Esophagus (tissue), 2 donors: Measurements from ENCODE around the gene CBFA2T2. TPM values are rescaled to one million over a fixed set of nuclear protein-coding genes. Genes with fewer than 3 reads are reported as not detected.
"Not testable (repeated sequence)": the region's sequence is repeated elsewhere in the genome, so short reads cannot be mapped to it uniquely, and the experiment has no call there.

Experiments
- H3K27ac ChIP-seq, 2 donors: one replicate each; pipeline ENCODE4 v1.5.1; 2013; ENCODE audit warnings: low read depth in 2 of 2, mild to moderate bottlenecking in 2 of 2, inconsistent platforms in 1 of 2, low read length in 1 of 2, moderate library complexity in 1 of 2
- H3K27me3 ChIP-seq, 2 donors: one replicate each; pipeline ENCODE4 v1.6.1; 2013; ENCODE audit warnings: low read length in 2 of 2, control low read depth in 1 of 2, mild to moderate bottlenecking in 1 of 2; ENCODE audit not compliant: insufficient read depth in 2 of 2, control insufficient read depth in 1 of 2
- H3K36me3 ChIP-seq, 2 donors: one replicate each; pipeline ENCODE4 v1.6.1; 2013; ENCODE audit warnings: low read length in 1 of 2; ENCODE audit not compliant: control insufficient read depth in 2 of 2, insufficient read depth in 2 of 2
- H3K4me1 ChIP-seq, 2 donors: one replicate each; pipeline ENCODE4 v1.6.1; 2013; ENCODE audit warnings: low read length in 1 of 2; ENCODE audit not compliant: control insufficient read depth in 2 of 2, insufficient read depth in 2 of 2
- H3K4me3 ChIP-seq, 2 donors: one replicate each; pipeline ENCODE4 v1.5.1; 2013; ENCODE audit warnings: low read length in 2 of 2, mild to moderate bottlenecking in 2 of 2, low read depth in 1 of 2, moderate library complexity in 1 of 2
- H3K9me3 ChIP-seq, 2 donors: one replicate each; pipeline ENCODE4 v1.6.1; 2013; ENCODE audit warnings: mild to moderate bottlenecking in 2 of 2, low read depth in 1 of 2, low read length in 1 of 2, moderate library complexity in 1 of 2; ENCODE audit not compliant: control insufficient read depth in 2 of 2, insufficient read depth in 1 of 2
- WGBS, 2 donors: extraction: QIAGEN DNeasy Blood & Tissue Kit; methylation state at CpG; one replicate each; pipeline ENCODE4 v1.1.7; 2013; 5-methylcytosine and 5-hydroxymethylcytosine counted together
- polyA plus RNA-seq, 2 donors: library from polyadenylated mRNA; stranded (reverse); fragments of 200-250 nt; gene quantifications; one replicate each; pipeline ENCODE4 v1.2.3, GENCODE V29; 2013
- donor health status: healthy with polysubstance abuse.
- donor health status: Bipolar disorder and iron deficiency.

Gene CBFA2T2
- polyA plus RNA-seq, 2 donors: 4.7 to 8.5 TPM

- Histone ChIP-seq H3K36me3 (no peaks in the 10 kb centered on the region), H3K4me3 (no peak overlapping the region), H3K4me1 (peaks cover 0 to 2% of the 10 kb centered on the region in 2 donors), H3K9me3 (no peaks in the 10 kb centered on the region), H3K27ac (no peak overlapping the region), H3K27me3 (no peaks in the 10 kb centered on the region)
- WGBS, 2 donors: 68 to 77% methylated on average over 2 of the region's 2 CpGs
Observed at GRCh38 chr20:33501000-33501399, 11.1 kb downstream of the CBFA2T2 start.

- H3K36me3 ChIP-seq: no peaks in the 10 kb centered on the region
- H3K4me1 ChIP-seq: peaks cover 0 to 2% of the 10 kb centered on the region in 2 donors
- no peak overlapping the region for H3K27ac ChIP-seq
- no peaks in the 10 kb centered on the region for H3K27me3 ChIP-seq
- H3K9me3 ChIP-seq: no peaks in the 10 kb centered on the region
- 96% methylated on average over 6 of the region's 6 CpGs for WGBS, 2 donors
- no peak overlapping the region for H3K4me3 ChIP-seq
Observed at GRCh38 chr20:33503564-33503963, 13.7 kb downstream of the CBFA2T2 start.

GRCh38 chr20:33506576-33506975 lies 16.7 kb downstream of the CBFA2T2 start:
- Histone ChIP-seq H3K9me3 (no peaks in the 10 kb centered on the region), H3K4me1 (no peaks in the 10 kb centered on the region), H3K27ac (no peak overlapping the region), H3K36me3 (no peaks in the 10 kb centered on the region), H3K4me3 (no peak overlapping the region), H3K27me3 (no peaks in the 10 kb centered on the region)
- 74 to 78% methylated on average over 2 of the region's 2 CpGs for WGBS, 2 donors

- 88 to 89% methylated on average over 3 of the region's 3 CpGs for WGBS, 2 donors
- H3K27me3 ChIP-seq: no peaks in the 10 kb centered on the region
- H3K36me3 ChIP-seq: no peaks in the 10 kb centered on the region
- no peak overlapping the region for H3K27ac ChIP-seq
- no peak overlapping the region for H3K4me3 ChIP-seq
- H3K9me3 ChIP-seq: no peaks in the 10 kb centered on the region
- H3K4me1 ChIP-seq: no peaks in the 10 kb centered on the region
Observed at GRCh38 chr20:33507461-33507860, 17.6 kb downstream of the CBFA2T2 start.

GRCh38 chr20:33508015-33508414 lies 18.1 kb downstream of the CBFA2T2 start:
- H3K4me3 ChIP-seq, H3K27ac ChIP-seq, H3K27me3 ChIP-seq, H3K36me3 ChIP-seq, H3K4me1 ChIP-seq, H3K9me3 ChIP-seq: not testable (repeated sequence)
- WGBS, 2 donors: 96 to 97% methylated on average over 7 of the region's 7 CpGs

- H3K4me1 ChIP-seq, H3K4me3 ChIP-seq, H3K27ac ChIP-seq, H3K27me3 ChIP-seq, H3K9me3 ChIP-seq, H3K36me3 ChIP-seq: not testable (repeated sequence)
- WGBS, 2 donors: 97 to 100% methylated on average over 3 of the region's 3 CpGs
Observed at GRCh38 chr20:33509057-33509456, 19.2 kb downstream of the CBFA2T2 start.

GRCh38 chr20:33511876-33512275 lies 22.0 kb downstream of the CBFA2T2 start:
- not testable (repeated sequence) for H3K27ac ChIP-seq, H3K4me1 ChIP-seq, H3K36me3 ChIP-seq, H3K9me3 ChIP-seq, H3K4me3 ChIP-seq, H3K27me3 ChIP-seq
- 93 to 98% methylated on average over 13 of the region's 13 CpGs for WGBS, 2 donors

GRCh38 chr20:33515569-33516216 lies 25.8 kb downstream of the CBFA2T2 start:
- WGBS, 2 donors: 87% methylated on average over 11 of the region's 11 CpGs
- H3K27me3 ChIP-seq: no peaks in the 10 kb centered on the region
- no peaks in the 10 kb centered on the region for H3K4me1 ChIP-seq
- H3K4me3 ChIP-seq: no peak overlapping the region
- H3K36me3 ChIP-seq: no peaks in the 10 kb centered on the region
- no peak overlapping the region for H3K27ac ChIP-seq
- H3K9me3 ChIP-seq: no peaks in the 10 kb centered on the region

GRCh38 chr20:33516882-33517281 lies 27.0 kb downstream of the CBFA2T2 start:
- WGBS, 2 donors: 31 to 46% methylated on average over 1 of the region's 1 CpG
- H3K9me3 ChIP-seq: no peaks in the 10 kb centered on the region
- H3K36me3 ChIP-seq: no peaks in the 10 kb centered on the region
- no peaks in the 10 kb centered on the region for H3K4me1 ChIP-seq
- H3K27me3 ChIP-seq: no peaks in the 10 kb centered on the region
- H3K27ac ChIP-seq: peak overlapping the region in 1 of 2 donors; percentile 31
- no peak overlapping the region for H3K4me3 ChIP-seq

GRCh38 chr20:33518071-33518470 lies 28.2 kb downstream of the CBFA2T2 start:
- no peaks in the 10 kb centered on the region for H3K9me3 ChIP-seq
- H3K36me3 ChIP-seq: no peaks in the 10 kb centered on the region
- H3K4me3 ChIP-seq: no peak overlapping the region
- no peaks in the 10 kb centered on the region for H3K4me1 ChIP-seq
- H3K27me3 ChIP-seq: no peaks in the 10 kb centered on the region
- H3K27ac ChIP-seq: peak overlapping the region; percentile 69 to 81
- 44 to 59% methylated on average over 5 of the region's 5 CpGs for WGBS, 2 donors
